T-helper 22 cell (primary cell): ENCODE data around the gene GOLGA8K.
"Not testable (repeated sequence)": the region's sequence is repeated elsewhere in the genome, so short reads cannot be mapped to it uniquely, and the experiment has no call there.

Source experiments
- DNase-seq: peaks from one replicate; pipeline ENCODE4 v3.0.0-alpha.2; 2020; ENCODE audit warnings: low read depth

The GOLGA8K gene

GRCh38 chr15:32403192-32403591 lies at the start of gene GOLGA8K:
GOLGA8K (minus strand) TSS chr15:32403292; CDS start chr15:32403194, 98 bp downstream.
- DNase-seq, result not testable (repeated sequence)

- not testable (repeated sequence) for DNase-seq
These were observed 37.4 kb upstream of the GOLGA8K start for GRCh38 chr15:32440445-32440977.

- not testable (repeated sequence) for DNase-seq
These were observed 31.2 kb upstream of the GOLGA8K start for GRCh38 chr15:32434102-32434963.

GRCh38 chr15:32427635-32428034 lies 24.5 kb upstream of the GOLGA8K start:
- not testable (repeated sequence) for DNase-seq

GRCh38 chr15:32426511-32426910 lies 23.4 kb upstream of the GOLGA8K start:
- DNase-seq, result not testable (repeated sequence)

GRCh38 chr15:32407903-32408302 lies 4.8 kb upstream of the GOLGA8K start:
- DNase-seq, result not testable (repeated sequence)

DNA sequence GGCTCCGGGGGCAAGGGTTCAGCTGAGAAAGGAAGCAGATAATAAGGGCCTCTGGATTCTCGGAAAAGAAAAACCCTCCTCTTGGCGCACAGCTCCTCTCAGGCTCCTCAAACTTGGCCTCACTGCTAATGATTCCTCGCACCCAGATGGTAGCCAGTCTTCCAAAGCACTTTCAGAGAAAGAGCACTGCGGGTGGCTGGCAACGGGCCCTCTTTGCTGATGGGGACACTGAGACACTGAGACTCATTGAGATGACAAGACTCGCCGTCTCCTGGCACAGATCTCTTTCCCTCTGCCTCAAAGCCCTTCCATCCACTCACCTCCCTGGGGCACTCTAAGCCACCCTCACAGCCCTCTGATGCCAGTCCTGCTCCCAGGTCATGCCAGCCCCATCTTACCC lies 6.6 kb downstream of the GOLGA8K start:
- DNase-seq, result not testable (repeated sequence)

DNA sequence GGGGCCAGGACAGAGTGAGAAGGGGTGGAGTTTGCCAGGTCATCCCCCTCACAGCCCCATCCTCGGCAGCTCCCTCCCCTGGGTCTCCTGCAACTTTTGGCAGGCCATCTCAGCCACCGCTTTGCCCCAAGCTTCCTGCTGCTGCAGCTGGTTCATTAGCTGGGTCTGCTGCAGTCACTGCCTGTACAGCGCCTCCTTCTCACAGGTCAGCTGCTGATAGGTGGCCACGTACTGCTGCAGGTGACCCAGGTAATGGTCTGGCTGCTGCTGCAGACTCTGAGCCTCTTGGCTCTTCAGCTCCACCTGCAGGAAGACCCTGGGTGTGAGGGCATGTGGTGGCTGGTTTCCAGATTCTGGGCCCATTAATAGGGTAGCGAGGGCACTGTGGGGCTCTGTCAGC lies 8.3 kb downstream of the GOLGA8K start:
- DNase-seq, result not testable (repeated sequence)

GRCh38 chr15:32388050-32388648 lies 14.9 kb downstream of the GOLGA8K start:
- DNase-seq, result not testable (repeated sequence)

DNA sequence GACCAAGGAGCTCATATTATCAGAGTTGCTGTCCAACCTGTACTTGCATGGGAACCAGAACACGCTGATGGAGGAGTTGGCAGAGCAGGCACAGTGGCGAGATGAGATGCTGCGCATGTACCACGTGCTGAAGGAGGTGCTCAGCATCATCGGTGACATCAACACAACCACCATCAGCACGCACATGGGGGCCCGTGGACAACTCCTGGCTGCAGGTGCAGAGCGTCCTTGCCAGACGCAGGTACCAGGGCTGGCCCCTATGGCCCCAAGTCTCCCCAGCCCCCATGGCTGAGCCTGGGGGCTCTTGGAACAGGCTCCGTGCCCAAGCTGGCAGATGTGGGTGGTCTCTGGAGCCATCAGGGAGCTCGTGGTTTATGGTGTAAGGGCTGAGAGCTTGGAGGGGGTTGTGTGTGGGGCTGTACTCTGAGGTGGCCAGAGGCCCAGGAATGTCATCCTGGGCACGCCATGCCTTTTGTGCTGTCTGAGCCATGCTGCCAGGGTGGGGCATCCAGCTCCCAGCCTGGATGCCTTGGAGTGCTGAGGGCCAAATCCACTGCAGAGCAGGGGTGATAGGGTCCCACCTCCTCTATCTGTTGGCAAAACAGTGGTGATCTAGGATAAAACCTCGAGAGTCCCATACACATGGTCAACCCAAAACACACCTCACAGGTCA lies 17.1 kb downstream of the GOLGA8K start:
- DNase-seq, result not testable (repeated sequence)

DNA sequence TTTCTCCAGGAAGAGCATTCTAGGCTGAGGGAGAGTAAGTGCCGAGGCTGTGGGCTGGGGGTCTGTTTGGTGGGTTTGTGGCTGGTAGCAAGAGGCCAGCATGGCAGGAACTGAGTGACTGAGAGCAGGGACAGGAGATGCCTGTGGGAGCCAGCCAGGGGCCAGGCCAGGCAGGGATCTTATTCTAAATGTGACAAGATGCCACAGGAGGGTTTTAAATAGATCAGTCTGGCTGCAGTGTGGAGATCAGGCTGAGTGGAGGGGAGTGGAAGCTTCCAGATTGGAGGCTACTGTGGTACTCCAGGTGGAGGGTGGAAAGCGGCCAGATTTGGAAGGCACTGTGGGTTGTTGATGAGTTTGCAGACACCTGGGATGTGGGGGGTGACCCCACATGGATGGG lies 28.9 kb downstream of the GOLGA8K start:
- not testable (repeated sequence) for DNase-seq

- DNase-seq, result not testable (repeated sequence)
These were observed 29.4 kb downstream of the GOLGA8K start for GRCh38 chr15:32373707-32374106.

GRCh38 chr15:32372075-32372474 lies 31.0 kb downstream of the GOLGA8K start:
- not testable (repeated sequence) for DNase-seq

GRCh38 chr15:32370526-32370925 lies 32.6 kb downstream of the GOLGA8K start:
- DNase-seq, result not testable (repeated sequence)

- not testable (repeated sequence) for DNase-seq
These were observed 33.0 kb downstream of the GOLGA8K start for GRCh38 chr15:32370064-32370463.

GRCh38 chr15:32366492-32366891 lies 36.6 kb downstream of the GOLGA8K start:
- DNase-seq, result not testable (repeated sequence)

GRCh38 chr15:32365955-32366354 lies 37.1 kb downstream of the GOLGA8K start:
- DNase-seq, result not testable (repeated sequence)

DNA sequence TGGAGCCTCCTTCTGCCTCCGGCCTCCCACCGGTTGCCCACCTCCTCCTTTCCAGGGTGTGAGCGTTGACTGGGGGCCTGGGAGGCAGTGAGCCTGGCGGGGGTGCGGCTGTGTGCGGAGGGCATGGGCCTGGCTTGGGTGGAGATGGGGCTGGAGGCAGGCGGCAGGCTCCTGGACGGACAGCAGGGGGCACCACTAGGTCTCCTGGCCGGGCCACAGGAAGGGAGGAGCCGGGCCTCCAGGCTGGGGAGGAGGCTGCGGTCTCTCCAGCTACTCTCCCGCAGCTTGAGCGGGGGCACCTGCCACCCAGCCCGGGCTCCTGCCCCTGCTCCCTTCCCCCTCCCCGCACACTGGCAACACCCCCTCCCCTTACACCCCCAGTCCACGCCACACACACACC lies 38.1 kb downstream of the GOLGA8K start:
- not testable (repeated sequence) for DNase-seq

GRCh38 chr15:32363449-32363848 lies 39.6 kb downstream of the GOLGA8K start:
- DNase-seq, result not testable (repeated sequence)

GRCh38 chr15:32361662-32362061 lies 41.4 kb downstream of the GOLGA8K start:
- not testable (repeated sequence) for DNase-seq

DNA sequence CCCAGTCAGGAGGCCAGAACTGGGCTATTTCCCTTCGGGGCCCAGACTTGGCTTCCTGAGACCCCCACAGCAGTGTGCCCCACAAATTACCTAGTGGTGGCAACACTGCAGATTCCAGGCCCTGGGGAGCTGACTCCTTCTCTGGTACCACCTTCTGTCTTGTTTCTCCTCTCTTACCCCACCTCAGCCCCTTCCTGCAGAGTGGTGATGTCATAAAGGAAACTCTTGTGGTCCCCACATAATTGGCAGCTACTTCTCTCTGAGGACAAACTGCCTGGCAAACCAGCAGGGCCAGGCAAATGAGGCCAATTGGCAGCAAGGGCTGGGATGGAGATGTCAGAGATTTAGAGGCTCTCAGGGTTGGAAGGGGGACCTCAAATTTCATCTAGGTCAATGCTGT lies 44.6 kb downstream of the GOLGA8K start:
- DNase-seq, result not testable (repeated sequence)

GRCh38 chr15:32356909-32357308 lies 46.2 kb downstream of the GOLGA8K start:
- DNase-seq, result not testable (repeated sequence)
